KMS-11 (cell line): Measurements from ENCODE around the gene UGT3A2.
"Not testable (repeated sequence)": the region's sequence is repeated elsewhere in the genome, so short reads cannot be mapped to it uniquely, and the experiment has no call there.

Experiments used
- H2AFZ ChIP-seq: fragments of 200-600 bp; sonication (generic); 2 replicates; pipeline ENCODE4 v1.6.1; 2016; ENCODE audit warnings: antibody characterized with exemption, mixed run types, low read depth
- H3K27ac ChIP-seq: fragments of 200-600 bp; sonication (generic); 2 replicates; pipeline ENCODE4 v1.6.1; 2016; ENCODE audit warnings: mild to moderate bottlenecking, mixed run types
- H3K27me3 ChIP-seq: fragments of 200-600 bp; sonication (generic); 2 replicates; pipeline ENCODE4 v1.6.1; 2017; ENCODE audit warnings: mild to moderate bottlenecking, low read depth, mixed run types, moderate library complexity; ENCODE audit not compliant: insufficient read depth
- H3K36me3 ChIP-seq: fragments of 200-600 bp; sonication (generic); 2 replicates; pipeline ENCODE4 v1.6.1; 2017; ENCODE audit warnings: mild to moderate bottlenecking, mixed run types; ENCODE audit not compliant: insufficient read depth
- H3K4me1 ChIP-seq: fragments of 200-600 bp; sonication (generic); 2 replicates; pipeline ENCODE4 v1.6.1; 2016; ENCODE audit warnings: mild to moderate bottlenecking, low read depth, mixed run types; ENCODE audit not compliant: poor library complexity, severe bottlenecking
- H3K4me2 ChIP-seq: fragments of 200-600 bp; sonication (generic); 2 replicates; pipeline ENCODE4 v1.7.0; 2016; ENCODE audit warnings: mild to moderate bottlenecking, mixed run types
- H3K4me3 ChIP-seq: fragments of 200-600 bp; sonication (generic); IDR thresholded peaks from 2 replicates; pipeline ENCODE4 v1.6.1; 2017; ENCODE audit warnings: low read depth, low read length, mixed read lengths; ENCODE audit not compliant: insufficient read depth
- H3K79me2 ChIP-seq: fragments of 200-600 bp; sonication (generic); 2 replicates; pipeline ENCODE4 v1.6.1; 2016; ENCODE audit warnings: low read depth, mixed run types; ENCODE audit not compliant: insufficient read depth
- H3K9ac ChIP-seq: fragments of 200-600 bp; sonication (generic); 2 replicates; pipeline ENCODE4 v1.6.1; 2016; ENCODE audit warnings: mild to moderate bottlenecking, mixed run types
- H4K20me1 ChIP-seq: fragments of 200-600 bp; sonication (generic); 2 replicates; pipeline ENCODE4 v1.6.1; 2016; ENCODE audit warnings: mild to moderate bottlenecking, mixed run types; ENCODE audit not compliant: insufficient read depth
- CTCF ChIP-seq: fragments of 200-600 bp; sonication (generic); conservative IDR thresholded peaks from 2 replicates; pipeline ENCODE4 v1.6.1; 2017; ENCODE audit warnings: low read depth, mild to moderate bottlenecking, antibody characterized with exemption, low read length, moderate library complexity, mixed read lengths

The UGT3A2 gene

GRCh38 chr5:36026706-36027465 is 39.8 kb downstream of the UGT3A2 start:
- H3K79me2 ChIP-seq: no peaks in the 10 kb centered on the region
- H3K4me3 ChIP-seq: no peak overlapping the region
- no peaks in the 10 kb centered on the region for H3K27me3 ChIP-seq
- H3K36me3 ChIP-seq: no peaks in the 10 kb centered on the region
- no peak overlapping the region for H3K9ac ChIP-seq
- H3K4me1 ChIP-seq: no peaks in the 10 kb centered on the region
- no peak overlapping the region for H2AFZ ChIP-seq
- TF ChIP-seq CTCF: no peak
- no peak overlapping the region for H3K4me2 ChIP-seq
- no peak overlapping the region for H3K27ac ChIP-seq
- no peaks in the 10 kb centered on the region for H4K20me1 ChIP-seq

DNA sequence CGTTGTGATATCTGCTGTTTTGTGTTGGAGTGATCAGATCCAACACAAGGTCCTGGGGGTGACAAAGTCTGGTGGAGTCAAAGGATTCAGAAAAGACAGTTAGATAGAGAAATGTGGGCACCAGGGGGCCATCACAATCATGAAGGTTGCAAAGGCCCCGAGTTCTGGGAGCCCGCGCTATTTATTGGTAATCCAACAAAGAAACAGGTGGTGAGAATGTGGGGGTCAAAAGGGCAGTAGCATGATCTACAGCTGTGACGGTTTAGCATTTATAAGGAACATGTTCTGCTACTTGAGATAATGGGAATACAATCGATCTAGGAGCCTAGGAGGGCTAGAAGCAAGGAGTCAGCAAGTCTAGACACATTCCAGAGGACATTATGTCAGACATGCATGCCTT is 44.4 kb downstream of the UGT3A2 start:
- not testable (repeated sequence) for H3K79me2 ChIP-seq, H3K27ac ChIP-seq, H3K9ac ChIP-seq, H3K4me3 ChIP-seq, H3K4me1 ChIP-seq, H3K36me3 ChIP-seq, H2AFZ ChIP-seq, H3K27me3 ChIP-seq, H3K4me2 ChIP-seq, H4K20me1 ChIP-seq

DNA sequence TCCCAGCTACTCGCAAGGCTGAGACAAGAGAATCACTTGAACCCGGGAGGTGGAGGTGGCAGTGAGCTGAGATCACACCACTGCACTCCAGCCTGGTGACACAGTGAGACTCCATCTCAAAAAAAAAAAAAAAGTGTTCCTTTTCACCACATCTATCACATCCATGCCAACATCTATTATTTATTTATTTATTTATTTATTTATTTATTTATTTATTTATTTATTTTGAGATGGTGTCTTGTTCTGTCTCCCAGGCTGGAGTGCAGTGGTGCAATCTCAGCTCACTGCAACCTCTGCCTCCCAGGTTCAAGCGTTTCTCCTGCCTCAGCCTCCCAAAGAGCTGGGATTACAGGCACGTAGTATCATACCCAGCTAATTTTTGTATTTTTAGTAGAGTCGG is 47.1 kb downstream of the UGT3A2 start:
- not testable (repeated sequence) for H3K4me1 ChIP-seq, H3K79me2 ChIP-seq, H3K27me3 ChIP-seq

DNA sequence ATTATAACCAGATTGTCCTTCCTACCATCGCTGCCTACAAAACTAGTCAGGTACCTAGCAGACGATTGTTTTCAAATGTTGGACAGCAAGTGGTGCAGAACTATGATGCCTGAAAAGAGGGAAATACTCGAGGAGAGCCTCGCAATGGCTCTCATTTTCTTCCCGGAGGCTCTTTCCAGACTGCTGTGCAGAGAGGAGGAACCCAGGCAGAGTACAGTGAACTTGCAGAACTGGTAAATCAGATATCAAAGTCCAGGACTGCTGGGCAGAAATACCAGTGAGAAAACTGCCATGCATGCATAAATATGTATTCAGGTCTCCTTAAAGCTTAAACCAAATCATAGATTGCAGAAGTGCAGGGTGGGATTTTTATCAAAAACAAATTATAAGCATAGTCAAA is 49.1 kb downstream of the UGT3A2 start:
- Histone ChIP-seq H3K27me3 (no peaks in the 10 kb centered on the region), H3K9ac (no peak overlapping the region), H3K4me1 (no peaks in the 10 kb centered on the region), H3K4me2 (no peak overlapping the region), H4K20me1 (no peaks in the 10 kb centered on the region), H3K4me3 (no peak overlapping the region), H3K36me3 (no peaks in the 10 kb centered on the region), H3K79me2 (no peaks in the 10 kb centered on the region), H3K27ac (no peak overlapping the region), H2AFZ (no peak overlapping the region)
- TF ChIP-seq CTCF: no peak

More for the DNA sequence above, 47.1 kb downstream of the UGT3A2 start:
- not testable (repeated sequence) for H3K4me2 ChIP-seq, H3K36me3 ChIP-seq, H3K27ac ChIP-seq, H4K20me1 ChIP-seq, H2AFZ ChIP-seq, H3K9ac ChIP-seq, H3K4me3 ChIP-seq

- H3K36me3 ChIP-seq: no peaks in the 10 kb centered on the region
- no peak overlapping the region for H2AFZ ChIP-seq
- no peaks in the 10 kb centered on the region for H3K4me1 ChIP-seq
- no peak overlapping the region for H3K9ac ChIP-seq
- no peak overlapping the region for H3K27ac ChIP-seq
- no peaks in the 10 kb centered on the region for H3K27me3 ChIP-seq
- TF ChIP-seq CTCF: no peak
- no peaks in the 10 kb centered on the region for H3K79me2 ChIP-seq
- no peak overlapping the region for H3K4me2 ChIP-seq
- H3K4me3 ChIP-seq: no peak overlapping the region
- no peaks in the 10 kb centered on the region for H4K20me1 ChIP-seq
These were observed 49.7 kb downstream of the UGT3A2 start for GRCh38 chr5:36017004-36017403.
